Natural killer cell (primary cell): ENCODE measurements around the gene RRAD. TPM values are rescaled to one million over a fixed set of nuclear protein-coding genes. Genes with fewer than 3 reads are reported as not detected.
A peak's percentile ranks its signal among the peaks of the same experiment; 100 is the strongest.

Experiments used
- ATAC-seq, 3 donors: fragments of 150-1000 bp in 2 of 3; fragments of 200-7000 bp in 1 of 3; cut with Tn5 transposase; 1 replicate in 1 of 3; 2 replicates in 2 of 3; pipeline ENCODE4 v1.10.0; 2021; ENCODE audit warnings: mild to moderate bottlenecking in 2 of 3, moderate library complexity in 2 of 3
- DNase-seq, 2 donors: peaks; one replicate each; pipeline versions ENCODE4 v3.0.0 to v3.0.0-alpha.2; 2013 to 2021; ENCODE audit warnings: mixed read lengths in 1 of 2
- H3K27ac ChIP-seq: one replicate; pipeline ENCODE4 v1.5.1; 2013; ENCODE audit warnings: mild to moderate bottlenecking, low read length
- H3K27me3 ChIP-seq: one replicate; pipeline ENCODE4 v1.6.1; 2013; ENCODE audit warnings: low read length; ENCODE audit not compliant: control insufficient read depth, insufficient read depth
- H3K36me3 ChIP-seq: one replicate; pipeline ENCODE4 v1.6.1; 2013; ENCODE audit warnings: low read length; ENCODE audit not compliant: control insufficient read depth, insufficient read depth
- H3K4me1 ChIP-seq: one replicate; pipeline ENCODE4 v1.6.1; 2013; ENCODE audit warnings: low read length; ENCODE audit not compliant: control insufficient read depth, insufficient read depth
- H3K4me3 ChIP-seq: one replicate; pipeline ENCODE4 v1.5.1; 2013; ENCODE audit warnings: low read length
- H3K9me3 ChIP-seq: one replicate; pipeline ENCODE4 v1.6.1; 2013; ENCODE audit warnings: low read length; ENCODE audit not compliant: control insufficient read depth, insufficient read depth
- H3K27ac Mint-ChIP-seq, 2 donors: one replicate each; pipeline ENCODE4 v1.8.0; 2022; ENCODE audit warnings: mild to moderate bottlenecking in 2 of 2, mixed read lengths in 2 of 2, moderate library complexity in 1 of 2
- H3K27me3 Mint-ChIP-seq, 2 donors: one replicate each; pipeline ENCODE4 v1.8.0; 2022; ENCODE audit warnings: low read depth in 2 of 2, mixed read lengths in 2 of 2
- H3K36me3 Mint-ChIP-seq: one replicate; pipeline ENCODE4 v1.8.0; 2022; ENCODE audit warnings: mixed read lengths
- H3K4me1 Mint-ChIP-seq, 2 donors: one replicate each; pipeline ENCODE4 v1.8.0; 2022; ENCODE audit warnings: mixed read lengths in 2 of 2
- H3K4me3 Mint-ChIP-seq: one replicate; pipeline ENCODE4 v1.8.0; 2022; ENCODE audit warnings: mild to moderate bottlenecking, moderate library complexity, mixed read lengths
- H3K9me3 Mint-ChIP-seq, 2 donors: one replicate each; pipeline ENCODE4 v1.8.0; 2022; ENCODE audit warnings: mixed read lengths in 2 of 2
- WGBS: methylation state at CpG from one replicate; pipeline ENCODE4 v1.1.7; 2013; ENCODE audit warnings: missing lambda C conversion rate; ENCODE audit not compliant: insufficient coverage; 5-methylcytosine and 5-hydroxymethylcytosine counted together
- intact Hi-C: fragments of 100-400 bp; cut with micrococcal nuclease; formaldehyde crosslinking; loops from one replicate; pipeline ENCODE4 v1.14.2; 2022
- total RNA-seq, 4 donors: library from RNA; stranded (reverse); fragments of 120-200 nt in 1 of 4; gene quantifications; one replicate each; pipeline versions ENCODE4 v1.2.3 to v1.2.4, GENCODE V29; 2013 to 2022
- TF ChIP-seq, protein P1 (sequence below): fragments of 200-600 bp; IDR thresholded peaks from one replicate; pipeline ENCODE4 v1.8.0; 2022; ENCODE audit warnings: antibody characterized with exemption

The RRAD gene
- total RNA-seq, 3 donors from 2014 or later (not counting 1 experiment from before 2014, with no cell fraction given): 1.8 to 4.5 (median 2.8) TPM

DNA sequence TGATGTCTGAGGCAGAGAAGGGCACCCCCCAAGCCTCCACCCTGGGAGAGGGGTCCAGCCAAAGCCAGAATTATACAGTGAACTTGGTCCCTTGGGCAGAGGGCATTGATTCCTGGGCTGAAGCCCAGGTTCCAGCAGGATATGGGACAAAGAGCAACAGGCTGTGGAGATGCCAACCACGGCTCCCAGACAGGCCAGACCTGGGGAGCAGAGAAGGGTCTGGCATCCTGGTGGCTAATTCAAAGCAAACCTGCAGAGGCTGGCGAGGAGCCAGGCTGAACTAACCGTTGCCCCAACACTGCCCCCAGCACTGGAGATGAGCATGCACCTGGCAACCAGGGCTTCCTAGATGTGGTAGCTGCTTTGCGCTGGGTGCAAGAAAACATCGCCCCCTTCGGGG is 38.7 kb upstream of the RRAD start:
- intact Hi-C loops: no loop called here
- no peak for ATAC-seq

DNA sequence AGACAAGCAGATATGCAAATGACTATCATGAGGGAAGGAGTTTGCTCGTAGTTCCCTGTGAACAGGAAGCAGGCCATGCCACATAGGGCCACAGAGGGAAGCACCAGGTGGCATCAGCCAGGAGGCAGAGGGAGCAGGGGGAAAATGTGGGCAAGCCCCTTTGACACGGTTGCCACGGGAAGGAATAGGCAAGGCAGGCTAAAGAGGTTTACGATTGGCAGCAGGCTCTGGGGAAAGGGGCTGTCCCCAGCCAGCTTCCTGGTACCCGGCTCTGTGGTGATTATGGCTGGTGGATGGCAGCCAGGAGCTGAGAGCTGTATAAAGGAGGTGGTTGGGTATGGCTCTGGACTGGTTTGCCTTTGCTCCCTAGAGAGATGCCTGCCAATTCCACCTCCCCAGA is 36.6 kb upstream of the RRAD start:
- no peaks in the 10 kb centered on the region for H3K27me3 ChIP-seq
- Mint-ChIP-seq H3K9me3 (no peaks in the 10 kb centered on the region), H3K4me3 (no peak overlapping the region)

More for the DNA sequence above, 38.7 kb upstream of the RRAD start:
- Mint-ChIP-seq H3K9me3 (no peaks in the 10 kb centered on the region), H3K27ac (no peak overlapping the region), H3K4me1 (peaks cover 0 to 9% of the 10 kb centered on the region in 2 donors), H3K27me3 (peaks cover 7 to 10% of the 10 kb centered on the region in 2 donors), H3K36me3 (no peaks in the 10 kb centered on the region), H3K4me3 (no peak overlapping the region)
- H3K36me3 ChIP-seq: no peaks in the 10 kb centered on the region
- H3K9me3 ChIP-seq: no peaks in the 10 kb centered on the region
- no peak overlapping the region for H3K27ac ChIP-seq
- WGBS: 78% methylated on average over 6 of the region's 6 CpGs
- H3K27me3 ChIP-seq: no peaks in the 10 kb centered on the region
- peaks cover 3% of the 10 kb centered on the region for H3K4me1 ChIP-seq
- no peak overlapping the region for H3K4me3 ChIP-seq
- DNase-seq: no peak
- TF ChIP-seq, protein P1, sequence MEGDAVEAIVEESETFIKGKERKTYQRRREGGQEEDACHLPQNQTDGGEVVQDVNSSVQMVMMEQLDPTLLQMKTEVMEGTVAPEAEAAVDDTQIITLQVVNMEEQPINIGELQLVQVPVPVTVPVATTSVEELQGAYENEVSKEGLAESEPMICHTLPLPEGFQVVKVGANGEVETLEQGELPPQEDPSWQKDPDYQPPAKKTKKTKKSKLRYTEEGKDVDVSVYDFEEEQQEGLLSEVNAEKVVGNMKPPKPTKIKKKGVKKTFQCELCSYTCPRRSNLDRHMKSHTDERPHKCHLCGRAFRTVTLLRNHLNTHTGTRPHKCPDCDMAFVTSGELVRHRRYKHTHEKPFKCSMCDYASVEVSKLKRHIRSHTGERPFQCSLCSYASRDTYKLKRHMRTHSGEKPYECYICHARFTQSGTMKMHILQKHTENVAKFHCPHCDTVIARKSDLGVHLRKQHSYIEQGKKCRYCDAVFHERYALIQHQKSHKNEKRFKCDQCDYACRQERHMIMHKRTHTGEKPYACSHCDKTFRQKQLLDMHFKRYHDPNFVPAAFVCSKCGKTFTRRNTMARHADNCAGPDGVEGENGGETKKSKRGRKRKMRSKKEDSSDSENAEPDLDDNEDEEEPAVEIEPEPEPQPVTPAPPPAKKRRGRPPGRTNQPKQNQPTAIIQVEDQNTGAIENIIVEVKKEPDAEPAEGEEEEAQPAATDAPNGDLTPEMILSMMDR: no peak

DNA sequence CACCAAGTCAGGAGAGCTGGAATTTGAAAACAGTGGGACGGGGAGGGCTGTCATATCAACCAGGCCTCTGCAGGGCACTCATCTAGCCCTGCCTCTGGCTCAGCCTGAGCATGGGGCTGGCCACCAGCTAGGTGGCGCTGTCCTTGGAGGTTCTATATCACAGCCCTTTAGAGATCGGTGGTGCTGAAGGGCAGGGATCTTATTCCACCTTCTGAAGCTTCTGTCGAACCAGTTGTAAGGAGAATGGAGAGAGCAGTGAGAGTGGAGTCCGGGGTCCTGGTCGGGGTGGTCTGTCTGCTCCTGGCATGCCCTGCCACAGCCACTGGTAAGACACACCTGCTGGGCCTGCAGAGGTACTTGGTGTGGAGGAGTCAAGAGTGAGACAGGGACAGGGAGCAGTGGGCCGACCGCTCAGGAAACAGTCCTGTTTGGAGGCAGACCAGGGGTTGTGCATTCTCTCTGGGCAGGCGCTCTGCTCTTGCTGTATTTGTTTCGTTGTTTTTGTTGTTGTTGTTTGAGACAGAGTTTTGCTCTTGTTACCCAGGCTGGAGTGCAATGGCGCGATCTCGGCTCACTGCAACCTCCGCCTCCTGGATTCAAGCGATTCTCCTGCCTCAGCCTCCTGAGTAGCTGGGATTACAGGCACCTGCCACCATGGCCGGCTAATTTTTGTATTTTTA is 35.9 kb upstream of the RRAD start, which contains the start of gene CES3:
Gene CES3, plus strand, starts transcription at position 202 of the 680 bp plus-strand sequence. Its CDS starts 42 bp downstream, at position 244.
- Histone ChIP-seq H3K9me3 (no peaks in the 10 kb centered on the region), H3K4me1 (peaks cover 3% of the 10 kb centered on the region), H3K27ac (no peak within 1 kb of the TSS), H3K27me3 (no peaks in the 10 kb centered on the region), H3K4me3 (no peak within 1 kb of the TSS), H3K36me3 (no peaks in the 10 kb centered on the region)
- Mint-ChIP-seq H3K27me3 (peaks cover 12 to 16% of the 10 kb centered on the region in 2 donors), H3K4me1 (peaks cover 0 to 9% of the 10 kb centered on the region in 2 donors), H3K9me3 (no peaks in the 10 kb centered on the region), H3K36me3 (no peaks in the 10 kb centered on the region), H3K27ac (no peak within 1 kb of the TSS), H3K4me3 (no peak within 1 kb of the TSS)
- TF ChIP-seq, protein P1: peak; percentile 61
- intact Hi-C loops: no loop called here
- DNase-seq: peak; percentile 31 to 72
- 79% methylated on average over 16 of the region's 16 CpGs for WGBS
- peak; percentile 71 to 89 (median 84) for ATAC-seq

More for the DNA sequence above, 36.6 kb upstream of the RRAD start:
- DNase-seq (no peak), ATAC-seq (no peak)
- Mint-ChIP-seq H3K4me1 (peaks cover 0 to 9% of the 10 kb centered on the region in 2 donors), H3K27ac (no peak overlapping the region), H3K27me3 (peaks cover 12 to 16% of the 10 kb centered on the region in 2 donors), H3K36me3 (no peaks in the 10 kb centered on the region)
- no peak overlapping the region for H3K27ac ChIP-seq
- intact Hi-C loops: no loop called here
- TF ChIP-seq, protein P1: no peak
- H3K9me3 ChIP-seq: no peaks in the 10 kb centered on the region
- WGBS: 27% methylated on average over 5 of the region's 5 CpGs
- peaks cover 3% of the 10 kb centered on the region for H3K4me1 ChIP-seq
- H3K4me3 ChIP-seq: no peak overlapping the region
- H3K36me3 ChIP-seq: no peaks in the 10 kb centered on the region
